GM18867 (cell line): ENCODE data around the gene DNAJC10.

Source experiments
- ATAC-seq: cut with Tn5 transposase; IDR thresholded peaks from one replicate; pipeline ENCODE4 v1.9.1; 2021; ENCODE audit warnings: mild to moderate bottlenecking, moderate library complexity; ENCODE audit not compliant: unreplicated experiment

Gene DNAJC10

DNA sequence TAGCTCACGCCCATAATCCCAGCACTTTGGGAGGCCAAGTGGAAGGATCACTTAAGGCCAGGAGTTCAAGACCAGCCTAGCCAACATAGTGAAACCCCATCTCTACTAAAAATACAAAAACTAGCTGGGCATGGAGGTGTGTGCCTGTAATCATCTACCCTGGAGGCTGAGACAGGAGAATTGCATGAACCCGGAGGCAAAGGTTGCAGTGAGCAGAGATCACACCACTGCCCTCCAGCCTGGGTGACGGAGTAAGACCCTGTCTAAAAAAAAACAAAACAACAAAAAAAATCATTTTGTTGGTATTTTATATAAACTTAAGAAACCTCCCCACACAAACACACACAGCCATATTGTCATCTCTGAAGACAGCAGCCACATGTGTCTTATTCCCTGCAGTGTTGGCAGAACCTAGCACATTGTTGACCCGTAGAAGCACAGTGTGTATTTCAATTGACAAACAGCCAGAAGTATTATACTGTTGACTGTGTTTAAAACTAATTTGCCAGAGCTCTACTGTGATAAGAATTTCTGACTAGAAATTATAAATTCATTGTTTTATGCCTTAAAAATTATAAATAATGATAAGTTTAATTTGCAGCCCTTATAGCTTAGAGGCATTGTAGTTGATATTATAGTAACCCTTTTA lies 68.1 kb downstream of the DNAJC10 start:
- ATAC-seq: no peak

DNA sequence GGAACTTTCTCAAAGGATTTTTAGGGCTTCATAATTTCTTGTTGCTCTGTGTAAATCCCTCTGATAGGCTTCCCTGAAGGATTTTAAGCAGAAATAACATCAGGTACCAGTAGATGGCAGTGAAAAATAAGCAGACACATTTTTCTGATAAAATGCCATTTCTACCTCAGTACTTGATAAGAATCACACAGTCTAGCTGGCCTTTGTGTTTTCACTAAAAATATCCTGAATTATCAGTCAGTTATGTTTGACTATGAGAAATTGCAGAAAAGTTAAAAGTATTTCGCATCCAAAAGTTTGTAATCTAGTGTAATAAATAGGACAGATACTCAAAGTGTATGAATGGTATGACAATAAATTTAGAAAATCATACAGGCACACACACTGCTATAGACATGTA lies 68.7 kb downstream of the DNAJC10 start:
- peak; percentile 48 for ATAC-seq

DNA sequence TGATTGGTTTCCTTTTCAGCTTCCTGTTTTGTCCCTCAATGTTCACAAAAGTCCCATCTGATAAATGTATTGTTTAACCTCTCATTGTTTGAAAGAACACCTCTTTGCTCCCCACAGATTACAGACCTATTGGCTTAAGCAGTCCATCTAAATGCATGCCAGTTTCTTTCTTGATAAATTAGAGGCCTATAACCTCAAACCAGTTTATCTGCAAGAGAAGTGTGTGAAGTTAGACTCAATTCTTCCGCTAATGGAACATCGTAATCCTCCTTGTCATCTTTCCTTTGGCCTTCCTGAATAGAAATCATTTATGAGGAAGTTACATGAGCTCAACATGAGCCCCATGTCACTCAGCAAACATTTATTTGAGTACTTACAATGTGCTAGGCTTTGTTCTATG lies 76.4 kb downstream of the DNAJC10 start:
- no peak for ATAC-seq

DNA sequence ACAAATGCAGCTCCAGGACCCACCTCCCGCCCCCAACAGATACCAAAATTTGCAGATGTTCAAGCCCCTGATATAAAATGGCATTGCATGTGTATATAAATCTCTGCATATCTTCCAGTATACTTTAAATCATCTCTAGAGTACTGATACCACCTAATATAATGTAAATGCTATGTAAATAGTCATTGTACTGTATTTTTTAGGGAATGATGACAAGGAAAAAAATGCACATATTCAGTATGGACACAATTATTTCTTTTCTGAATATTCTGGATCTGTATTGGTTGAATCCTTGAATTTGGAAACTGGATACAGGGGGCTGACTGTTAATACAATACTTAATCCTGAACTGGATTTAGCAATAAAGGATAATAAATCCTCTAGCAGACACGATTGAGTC lies 82.7 kb downstream of the DNAJC10 start:
- ATAC-seq: no peak

- ATAC-seq: no peak
These were observed 88.1 kb downstream of the DNAJC10 start for GRCh38 chr2:182804128-182804527.

DNA sequence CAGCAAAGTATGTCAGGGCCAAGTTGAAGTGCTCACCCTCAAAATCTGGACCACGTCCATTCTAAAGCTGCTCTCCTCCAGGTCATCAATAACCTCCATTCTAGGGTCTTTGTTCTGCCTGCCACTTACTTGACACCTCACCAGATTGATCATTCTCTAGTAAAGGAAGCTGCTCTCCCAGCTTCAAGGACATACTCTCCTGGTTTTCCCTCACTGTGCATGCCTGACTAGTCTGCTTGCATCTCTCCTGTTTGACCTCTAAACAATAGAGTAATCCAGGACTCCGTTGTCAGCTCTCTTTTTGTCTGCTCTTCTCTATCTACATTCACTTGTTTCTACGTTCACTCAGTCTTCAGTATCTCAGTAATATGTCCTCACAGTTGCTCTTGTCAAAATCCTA lies 91.3 kb downstream of the DNAJC10 start:
- ATAC-seq: no peak

DNA sequence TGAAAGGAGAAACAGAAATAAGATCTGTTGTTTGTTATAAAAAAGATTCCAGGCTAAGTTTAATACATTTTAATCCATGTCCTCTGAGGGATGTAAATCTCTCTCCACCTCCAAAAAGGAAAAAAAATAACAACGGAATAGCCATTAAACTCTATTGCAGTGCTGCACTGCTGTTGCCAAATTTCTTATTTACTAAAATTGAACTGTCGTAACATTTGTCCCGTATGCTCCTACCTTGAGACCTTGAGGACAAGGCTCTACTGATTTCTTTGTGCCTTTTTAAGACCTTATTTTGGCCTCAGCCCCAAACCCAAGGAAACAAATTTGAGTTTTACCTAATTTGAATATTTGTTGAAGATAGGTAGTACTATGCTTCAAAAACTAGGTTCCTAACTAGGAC lies 94.0 kb downstream of the DNAJC10 start:
- no peak for ATAC-seq

- ATAC-seq: no peak
These were observed 98.3 kb downstream of the DNAJC10 start for GRCh38 chr2:182814380-182814779.

- no peak for ATAC-seq
These were observed 98.7 kb downstream of the DNAJC10 start for GRCh38 chr2:182814804-182815203.

- ATAC-seq: no peak
These were observed 100.8 kb downstream of the DNAJC10 start for GRCh38 chr2:182816866-182817265.

DNA sequence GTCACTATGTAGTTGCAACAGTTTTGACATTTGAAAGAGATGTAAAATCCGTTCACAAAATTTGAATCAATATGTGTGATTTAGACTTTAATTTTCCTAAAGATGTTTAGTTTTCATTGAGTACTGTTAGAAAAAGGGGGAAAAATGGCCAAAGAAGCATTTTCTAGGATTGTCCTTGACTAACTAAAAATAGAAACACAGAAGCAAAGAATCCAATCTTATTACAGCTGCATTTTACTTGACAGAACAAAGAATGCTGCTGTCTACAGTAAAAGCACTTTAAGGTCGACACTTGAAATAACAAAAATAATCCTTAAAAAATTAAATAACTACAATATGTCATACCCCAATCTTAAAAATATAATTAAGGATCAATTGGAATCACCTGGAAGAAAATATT lies 101.5 kb downstream of the DNAJC10 start:
- ATAC-seq: no peak

- no peak for ATAC-seq
These were observed 102.4 kb downstream of the DNAJC10 start for GRCh38 chr2:182818501-182818900.

- ATAC-seq: no peak
These were observed 102.9 kb downstream of the DNAJC10 start for GRCh38 chr2:182818925-182819324.

DNA sequence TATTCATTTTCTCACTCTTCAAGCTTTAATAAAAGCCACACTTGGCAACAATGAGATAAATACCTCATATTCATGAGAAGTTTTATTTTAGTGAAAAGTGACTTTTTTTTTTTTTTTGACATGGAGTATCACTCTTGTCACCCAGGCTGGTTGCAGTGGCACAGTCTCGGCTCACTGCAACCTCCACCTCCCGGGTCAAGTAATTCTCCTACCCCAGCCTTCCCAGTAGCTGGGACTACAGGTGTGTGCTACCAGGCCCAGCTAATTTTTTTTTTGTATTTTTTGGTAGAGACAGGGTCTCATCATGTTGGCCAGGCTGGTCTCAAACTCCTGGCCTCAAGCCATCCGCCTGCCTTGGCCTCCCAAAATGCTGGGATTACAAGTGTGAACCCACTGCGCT lies 103.4 kb downstream of the DNAJC10 start:
- ATAC-seq: no peak

GRCh38 chr2:182821182-182821581 lies 105.1 kb downstream of the DNAJC10 start:
- no peak for ATAC-seq

- ATAC-seq: no peak
These were observed 106.7 kb downstream of the DNAJC10 start for GRCh38 chr2:182822733-182823132.

DNA sequence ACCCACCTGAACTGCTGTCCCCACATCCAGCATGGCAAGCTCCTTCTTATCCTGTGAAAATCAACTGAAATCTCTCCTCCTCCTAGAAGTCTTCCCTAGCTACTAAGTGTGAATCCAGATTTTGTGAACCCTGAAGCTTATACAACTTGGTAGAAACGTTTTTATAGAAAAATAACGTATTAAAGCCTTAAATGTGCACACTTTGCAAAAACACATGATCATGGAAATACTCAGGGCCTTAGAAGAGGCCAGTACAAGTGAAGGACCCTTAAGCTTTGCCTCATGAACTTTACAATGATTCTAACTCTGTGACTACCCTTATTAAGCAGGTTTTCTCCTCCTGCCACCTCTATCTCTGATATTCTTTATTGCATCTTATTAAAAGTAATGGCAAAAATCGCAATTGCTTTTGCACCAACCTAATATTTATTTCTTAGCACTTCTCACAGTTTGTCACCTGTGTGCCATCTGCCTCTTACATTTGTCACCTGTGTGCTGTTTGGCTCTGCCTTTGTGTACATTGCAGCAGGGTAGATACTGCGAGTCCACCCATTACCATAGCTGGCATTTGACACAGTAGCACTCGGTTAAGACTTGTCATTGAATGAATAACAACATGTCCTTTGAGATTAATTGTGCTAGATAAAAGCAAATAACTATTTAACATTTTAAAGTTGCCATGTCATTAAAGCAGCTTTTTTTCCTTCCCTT lies 108.2 kb downstream of the DNAJC10 start:
- no peak for ATAC-seq

DNA sequence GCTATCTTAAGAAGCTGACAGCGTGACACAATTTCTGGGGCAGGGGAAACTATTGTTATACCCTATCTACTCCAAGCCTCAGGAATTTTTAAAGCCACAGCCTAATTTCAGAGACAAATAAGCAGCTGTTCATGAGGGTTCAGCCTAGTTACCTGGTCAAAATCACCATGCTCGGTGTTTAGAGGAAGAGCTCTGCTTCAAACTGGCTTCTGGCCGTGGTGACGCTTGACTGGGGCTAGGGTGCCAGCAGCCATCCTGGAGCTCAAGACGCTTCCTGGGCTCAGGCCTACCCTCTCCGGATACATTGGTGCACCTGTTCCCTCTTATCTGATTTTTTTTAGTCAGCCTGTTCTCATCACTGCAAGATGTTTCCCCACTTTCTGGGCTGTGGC lies 108.7 kb downstream of the DNAJC10 start:
- ATAC-seq: no peak

DNA sequence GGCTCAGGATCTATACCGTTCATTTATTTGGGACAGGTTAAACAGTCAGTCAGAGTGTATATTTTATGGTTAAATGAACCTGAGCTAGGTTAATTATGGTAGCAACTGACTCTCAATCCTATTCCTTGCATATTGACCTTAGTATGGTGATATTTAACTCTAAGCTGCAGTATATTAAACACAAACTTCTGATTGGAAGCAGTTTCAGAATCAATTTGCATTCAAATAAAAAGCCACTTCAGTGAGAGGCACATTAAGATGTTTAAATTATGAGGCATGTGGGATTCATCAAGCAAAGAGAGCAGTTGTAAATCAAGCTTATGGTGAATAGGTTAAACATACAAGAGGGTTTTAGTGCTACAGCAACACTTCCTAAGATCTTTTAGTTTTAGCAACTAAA lies 110.0 kb downstream of the DNAJC10 start:
- ATAC-seq: no peak

DNA sequence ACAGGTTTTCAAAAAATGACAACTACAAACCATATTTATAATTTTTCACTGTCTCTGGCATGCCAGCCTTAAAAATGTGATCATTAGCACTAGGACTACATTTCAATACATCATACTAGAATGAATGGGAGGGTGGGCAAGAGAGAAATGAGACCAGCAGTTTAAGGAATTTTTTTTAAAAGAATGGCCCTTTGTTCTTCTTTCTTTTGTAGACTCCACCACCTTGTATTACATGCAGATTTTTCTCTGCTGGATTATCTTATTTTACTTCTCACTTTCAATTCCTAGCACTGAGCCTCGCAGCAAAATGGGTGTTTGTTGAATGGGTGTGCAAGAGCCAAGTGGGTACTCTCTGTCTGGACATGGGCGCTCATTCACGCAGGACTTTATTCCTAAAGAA lies 110.4 kb downstream of the DNAJC10 start:
- no peak for ATAC-seq

DNA sequence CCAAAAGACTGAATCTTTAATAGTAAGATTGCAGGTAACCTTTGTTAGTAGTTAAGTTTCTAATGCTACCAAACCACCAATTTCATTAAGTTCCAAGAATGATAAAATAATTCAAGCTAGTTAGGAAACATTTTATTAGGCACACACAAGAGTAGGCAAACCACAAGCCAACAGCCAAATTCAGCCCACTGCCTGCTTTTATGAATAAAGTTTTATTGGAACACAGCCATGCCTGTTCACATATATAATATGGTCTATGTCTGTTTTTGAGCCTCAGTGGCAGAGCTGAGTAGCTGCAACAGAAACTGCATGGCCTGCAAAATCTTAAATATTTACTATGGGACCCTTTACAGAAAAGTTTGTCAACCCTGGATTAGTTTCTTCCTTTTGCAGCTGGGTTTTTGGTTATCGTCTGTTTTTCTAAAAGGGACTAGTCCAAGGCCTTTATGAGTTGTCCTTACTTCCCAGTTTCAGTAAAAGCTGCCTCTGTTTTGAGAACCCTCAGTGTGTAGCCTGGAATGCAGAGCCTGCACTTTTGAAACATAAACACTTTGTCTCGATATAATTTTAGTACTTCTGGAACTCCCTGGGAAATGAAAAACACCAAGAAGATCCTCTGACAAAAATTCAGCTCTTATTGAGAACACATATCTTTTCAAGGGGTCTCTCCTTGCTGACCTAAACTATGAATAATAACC lies 111.3 kb downstream of the DNAJC10 start:
- ATAC-seq: no peak

- no peak for ATAC-seq
These were observed 115.0 kb downstream of the DNAJC10 start for GRCh38 chr2:182831101-182831500.
